GM23248 (cell line): ENCODE measurements around the gene BBS1.

ENCODE experiments used
- EZH2 ChIP-seq: fragments of 200-600 bp; sonication (generic); IDR thresholded peaks from 2 replicates; pipeline ENCODE4 v1.6.1; 2018; ENCODE audit warnings: antibody characterized with exemption, mild to moderate bottlenecking; ENCODE audit not compliant: insufficient read depth, poor library complexity, severe bottlenecking
- EZH2phosphoT487 ChIP-seq: fragments of 200-600 bp; sonication (generic); IDR thresholded peaks from 2 replicates; pipeline ENCODE4 v1.6.1; 2018; ENCODE audit warnings: antibody characterized with exemption, moderate library complexity, mild to moderate bottlenecking, low read depth; ENCODE audit not compliant: insufficient read depth

GRCh38 chr11:66466225-66467033 is 44.0 kb upstream of the BBS1 start, which contains the start of gene PELI3:
- TF ChIP-seq EZH2 (no peak), EZH2phosphoT487 (no peak)
